GM04504 (cell line): ENCODE measurements around the gene TEX13D.

Experiments used
- DNase-seq: peaks from one replicate; pipeline ENCODE4 v3.0.0-alpha.2; 2012; ENCODE audit warnings: low read depth

The TEX13D gene

DNA sequence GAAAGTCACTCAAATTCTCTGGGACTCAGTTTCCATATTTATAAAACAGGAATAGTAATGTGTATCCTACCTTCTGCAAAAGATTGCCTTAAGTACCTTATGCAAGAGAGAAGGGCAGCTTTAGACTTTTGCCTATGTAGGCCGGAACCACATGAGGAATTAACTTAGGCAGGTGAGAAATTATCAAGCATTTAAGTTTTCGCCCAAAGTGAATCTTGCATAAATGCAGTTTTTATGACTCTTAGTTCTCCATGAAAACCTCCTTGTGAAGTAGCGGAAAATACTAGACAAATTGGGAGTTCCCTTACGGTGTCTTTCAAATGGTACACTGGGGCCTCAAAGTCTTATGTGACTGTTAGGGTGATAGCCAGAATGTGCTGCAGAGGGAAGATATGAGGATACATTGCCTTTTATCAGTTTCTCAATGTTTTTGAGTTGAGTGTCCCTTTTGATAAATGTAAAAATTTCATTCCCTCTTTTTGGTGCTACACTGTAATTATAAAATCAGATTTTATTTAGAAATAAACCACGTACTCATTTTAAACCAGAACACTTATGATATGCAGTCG, 16.5 kb downstream of the TEX13D start:
- DNase-seq: no peak

- no peak for DNase-seq
Measured at GRCh38 chrX:124354648-124355047, 22.2 kb downstream of the TEX13D start.

GRCh38 chrX:124358800-124359383, 26.4 kb downstream of the TEX13D start:
- no peak for DNase-seq

GRCh38 chrX:124362072-124362471, 29.6 kb downstream of the TEX13D start:
- DNase-seq: no peak

DNA sequence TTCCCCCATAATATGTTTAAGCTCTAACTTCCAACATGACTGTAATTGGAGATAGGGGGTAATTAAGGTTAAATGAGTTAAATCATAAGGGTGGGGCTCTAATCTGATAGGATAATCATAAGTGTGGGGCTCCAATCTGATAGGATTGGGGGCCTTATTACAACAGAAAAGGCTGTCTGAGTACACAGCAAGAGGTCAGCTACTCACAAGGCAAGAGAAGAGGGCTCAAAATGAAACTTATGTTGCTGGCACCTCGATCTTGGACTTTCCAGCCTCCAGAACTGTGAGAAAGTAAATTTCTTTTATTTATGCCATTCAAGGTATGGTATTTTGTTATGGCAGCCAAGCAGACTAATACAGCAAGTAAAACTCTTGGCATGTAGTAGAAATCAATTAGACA, 30.3 kb downstream of the TEX13D start:
- no peak for DNase-seq

- no peak for DNase-seq
Measured at GRCh38 chrX:124369722-124370121, 37.3 kb downstream of the TEX13D start.

DNA sequence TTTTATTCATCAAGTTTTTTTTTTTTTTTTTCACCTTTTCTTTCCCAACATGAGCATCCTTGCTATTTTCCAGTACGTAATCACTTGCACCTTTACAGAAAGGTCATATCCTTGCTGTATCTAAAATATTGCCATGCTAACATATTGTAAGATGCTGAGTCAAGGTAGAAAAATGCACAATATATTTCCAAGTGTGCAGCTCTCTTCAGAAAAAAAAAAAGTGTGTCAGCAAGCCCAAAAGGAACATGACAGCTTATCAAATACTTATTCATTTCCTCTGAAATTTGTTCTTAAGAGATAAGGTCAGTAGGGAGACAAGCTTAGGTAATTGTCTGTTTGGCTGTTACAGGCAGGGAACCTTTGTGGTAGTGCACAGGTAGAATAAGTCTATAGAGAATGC, 40.9 kb downstream of the TEX13D start:
- DNase-seq: no peak

DNA sequence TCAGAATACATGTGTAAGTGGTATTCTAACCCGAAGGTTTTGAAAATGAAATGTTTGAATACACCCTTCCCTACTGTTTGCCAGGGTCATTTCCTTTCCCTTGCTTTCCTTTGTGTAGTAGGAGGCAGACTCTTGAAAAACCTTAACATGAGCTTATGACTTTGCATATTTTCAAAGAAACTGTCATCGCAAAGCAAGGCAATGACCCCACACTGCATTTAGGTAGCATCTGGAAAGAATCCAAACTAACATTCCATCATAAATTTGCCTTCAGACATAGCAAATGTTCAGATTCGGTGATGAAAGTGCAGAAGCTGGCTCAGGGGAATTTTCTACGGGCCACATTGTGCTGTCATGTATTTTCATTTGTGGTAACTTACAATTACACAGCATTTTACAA, 46.2 kb downstream of the TEX13D start:
- no peak for DNase-seq

DNA sequence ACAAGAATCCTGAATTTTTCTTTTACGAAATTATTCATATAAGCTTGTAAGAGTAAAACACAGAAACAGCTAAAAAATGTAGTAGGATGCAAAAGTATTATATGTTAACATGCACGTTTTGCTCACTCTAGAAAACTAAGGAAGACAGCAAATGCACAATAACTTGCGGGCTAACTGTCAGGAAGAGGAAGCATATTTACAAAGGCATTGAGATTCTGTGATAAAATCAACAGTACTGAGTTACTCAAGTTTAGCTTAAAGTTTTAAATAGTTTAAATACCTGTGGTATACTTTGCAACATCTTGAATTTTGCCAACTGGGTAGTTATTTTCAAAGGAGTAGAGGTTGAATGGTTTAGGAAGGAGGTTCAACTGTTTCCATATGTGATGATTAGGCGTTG, 50.9 kb downstream of the TEX13D start:
- DNase-seq: no peak

DNA sequence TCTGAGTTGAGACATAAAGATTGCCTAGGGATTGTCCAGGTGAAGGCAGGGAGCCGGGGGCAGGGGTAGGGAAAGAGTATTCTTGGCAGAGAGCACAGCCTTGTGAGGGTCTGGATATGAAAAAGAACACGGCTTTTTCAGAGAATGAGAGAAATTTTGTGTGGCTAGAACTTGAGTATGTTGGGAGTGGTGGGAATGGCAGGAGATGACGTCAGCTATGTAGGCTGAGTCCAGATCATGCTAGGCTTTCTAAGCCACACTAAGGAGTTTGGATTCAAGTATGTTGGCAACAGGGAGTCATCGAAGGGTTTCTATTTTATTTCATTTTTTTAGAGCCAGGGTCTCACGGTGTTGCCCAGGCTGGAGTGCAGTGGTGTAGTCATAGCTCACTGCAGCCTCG, 53.9 kb downstream of the TEX13D start:
- DNase-seq: no peak
